ENCODE results near the gene CDK14. TPM values are rescaled to one million over a fixed set of nuclear protein-coding genes. Genes with fewer than 3 reads are reported as not detected.

CDK14 gene
- total RNA-seq, 1 experiment from 2014 or later: 39.1 TPM

DNA sequence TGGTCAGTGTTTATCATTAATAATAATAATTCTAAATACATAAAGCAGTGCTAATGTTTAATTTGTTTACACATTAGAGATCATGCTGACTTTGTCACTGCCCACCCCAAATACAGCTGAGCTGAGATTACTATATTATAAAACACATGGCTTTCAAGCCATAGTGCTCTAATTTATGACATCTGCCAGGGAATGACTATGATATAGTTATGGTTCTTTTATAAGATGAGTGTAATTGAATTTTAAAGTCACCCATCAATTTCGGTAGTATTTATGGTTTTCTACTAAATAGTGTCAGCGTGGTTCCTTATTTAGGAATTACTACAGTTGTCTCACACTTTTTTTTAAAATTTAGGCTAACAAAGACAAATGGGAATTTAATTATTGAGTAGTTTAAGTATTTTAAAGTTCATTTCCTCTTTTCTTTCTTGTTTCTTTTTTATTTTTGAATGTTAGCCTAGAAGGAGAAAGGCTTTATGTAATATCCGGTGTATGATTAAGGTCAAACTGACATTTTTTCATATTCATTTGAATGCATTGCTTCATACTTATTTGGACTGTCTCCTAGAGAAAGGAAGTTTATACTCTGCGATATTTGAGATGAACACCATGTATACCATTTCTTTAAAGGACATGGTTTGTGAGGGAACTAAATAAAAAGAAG, 3.9 kb downstream of the CDK14 start:
- Histone ChIP-seq H4K20me1 (ENCODE audit: insufficient read depth) (no peaks in the 10 kb centered on the region), H3K79me2 (ENCODE audit: low read depth) (no peaks in the 10 kb centered on the region), H3K27ac (no peak overlapping the region), H3K9me3 (ENCODE audit: insufficient read depth, low read depth) (no peaks in the 10 kb centered on the region), H2AFZ (no peak overlapping the region), H3K36me3 (ENCODE audit: low read depth) (no peaks in the 10 kb centered on the region), H3F3A (ENCODE audit: insufficient read depth, low read depth) (no peaks in the 10 kb centered on the region), H3K4me1 (replicated peaks; ENCODE audit: insufficient read depth) (peaks cover 8% of the 10 kb centered on the region; the same call in 1 of the 2 replicates), H3K4me2 (no peak overlapping the region), H3K4me3 (no peak overlapping the region), H3K27me3 (ENCODE audit: insufficient read depth, low read depth) (peaks cover 24% of the 10 kb centered on the region), H3K9me2 (ENCODE audit: insufficient read depth) (no peaks in the 10 kb centered on the region)
- no TSS peak for BruUV-seq (replicated peaks)
- intact Hi-C loops (cut with micrococcal nuclease; ENCODE audit: unreplicated experiment): no loop called here
- no peak for TF ChIP-seq EZH2 (IDR thresholded peaks at IDR 0.05; ENCODE audit: low read depth)
- DNase-seq: no peak
- ChIA-PET CTCF (no interaction called here), POLR2A (ENCODE audit: unreplicated experiment) (no interaction called here)

DNA sequence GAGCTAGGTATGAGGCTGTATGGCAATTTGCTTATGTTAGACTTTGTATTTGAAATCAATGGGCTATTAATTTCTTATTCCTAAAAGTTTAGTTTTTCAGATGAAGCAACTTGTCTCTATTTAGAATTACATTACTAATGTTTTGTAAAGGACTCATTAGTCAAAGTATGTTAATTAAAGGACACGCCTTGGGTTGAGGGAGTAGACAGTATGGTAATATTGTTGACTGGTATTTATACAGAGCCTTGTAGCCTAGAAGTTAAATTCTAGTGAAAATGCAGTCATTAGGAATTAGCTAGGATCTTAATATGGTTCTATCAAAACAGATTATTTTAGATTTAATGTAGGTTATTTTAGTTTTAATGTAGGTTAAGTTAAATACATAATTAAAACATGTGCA, 6.2 kb downstream of the CDK14 start:
- no peak overlapping the region for H2AFZ ChIP-seq
- no peak overlapping the region for H3K27ac ChIP-seq
- POLR2A ChIA-PET (ENCODE audit: unreplicated experiment): interaction anchor here (0.6 kb wide), 2 partner anchors 265 to 398 kb away, joined by 3 to 8 read pairs; no protein-coding TSS in a partner anchor
- BruUV-seq (replicated peaks): no TSS peak
- no peaks in the 10 kb centered on the region for H3F3A ChIP-seq (ENCODE audit: insufficient read depth, low read depth)
- H3K4me1 ChIP-seq (replicated peaks; ENCODE audit: insufficient read depth): no peaks in the 10 kb centered on the region
- DNase-seq: no peak
- no peaks in the 10 kb centered on the region for H3K36me3 ChIP-seq (ENCODE audit: low read depth)
- H3K9me2 ChIP-seq (ENCODE audit: insufficient read depth): no peaks in the 10 kb centered on the region
- TF ChIP-seq EZH2 (IDR thresholded peaks at IDR 0.05; ENCODE audit: low read depth) (no peak), CTCF (conservative IDR thresholded peaks at IDR 0.05) (no peak)
- H3K79me2 ChIP-seq (ENCODE audit: low read depth): no peaks in the 10 kb centered on the region
- intact Hi-C loops (cut with micrococcal nuclease; ENCODE audit: unreplicated experiment): no loop called here
- no peaks in the 10 kb centered on the region for H3K9me3 ChIP-seq (ENCODE audit: insufficient read depth, low read depth)
- no peaks in the 10 kb centered on the region for H4K20me1 ChIP-seq (ENCODE audit: insufficient read depth)
- H3K4me2 ChIP-seq: no peak overlapping the region
- CTCF ChIA-PET: interaction anchor here (0.6 kb wide), 1 partner anchor 105 kb away, joined by 6 read pairs; no protein-coding TSS in a partner anchor
- H3K27me3 ChIP-seq (ENCODE audit: insufficient read depth, low read depth): peaks cover 10% of the 10 kb centered on the region; the same call in 1 of the 2 replicates
- H3K4me3 ChIP-seq: no peak overlapping the region

GRCh38 chr7:90603346-90603745, 7.2 kb downstream of the CDK14 start:
- TF ChIP-seq EZH2 (IDR thresholded peaks at IDR 0.05; ENCODE audit: low read depth) (no peak), CTCF (conservative IDR thresholded peaks at IDR 0.05) (no peak)
- CTCF ChIA-PET: no interaction called here
- POLR2A ChIA-PET (ENCODE audit: unreplicated experiment): no interaction called here
- no peaks in the 10 kb centered on the region for H3K9me3 ChIP-seq (ENCODE audit: insufficient read depth, low read depth)
- no peaks in the 10 kb centered on the region for H3K4me1 ChIP-seq (replicated peaks; ENCODE audit: insufficient read depth)
- no peaks in the 10 kb centered on the region for H4K20me1 ChIP-seq (ENCODE audit: insufficient read depth)
- no peak overlapping the region for H3K27ac ChIP-seq
- H2AFZ ChIP-seq: no peak overlapping the region
- H3K27me3 ChIP-seq (ENCODE audit: insufficient read depth, low read depth): no peaks in the 10 kb centered on the region; the same call in 1 of the 2 replicates
- no peaks in the 10 kb centered on the region for H3F3A ChIP-seq (ENCODE audit: insufficient read depth, low read depth)
- H3K4me2 ChIP-seq: no peak overlapping the region
- BruUV-seq (replicated peaks): no TSS peak
- no peak for DNase-seq
- intact Hi-C loops (cut with micrococcal nuclease; ENCODE audit: unreplicated experiment): no loop called here
- H3K79me2 ChIP-seq (ENCODE audit: low read depth): no peaks in the 10 kb centered on the region
- H3K9me2 ChIP-seq (ENCODE audit: insufficient read depth): no peaks in the 10 kb centered on the region
- H3K36me3 ChIP-seq (ENCODE audit: low read depth): no peaks in the 10 kb centered on the region
- no peak overlapping the region for H3K4me3 ChIP-seq
